ENCODE results near the gene WNT1.

Gene WNT1

GRCh38 chr12:49030714-49031572, 52.8 kb downstream of the WNT1 start:
- DNase-seq: no peak

- DNase-seq: no peak
Measured at GRCh38 chr12:49031573-49032161, 53.5 kb downstream of the WNT1 start.
